H1 (cell line): ENCODE data around the gene SLAMF1. TPM values are rescaled to one million over a fixed set of nuclear protein-coding genes. Genes with fewer than 3 reads are reported as not detected.
A peak's percentile ranks its signal among the peaks of the same experiment; 100 is the strongest.

Experiments used
- CTCF ChIA-PET: fragments of 300-600 bp; sonication (Branson Sonifier 250); formaldehyde crosslinking; loops from one replicate; lab custom pipeline; 2021; ENCODE audit not compliant: partially characterized antibody; lab: Charles Lee
- POLR2A ChIA-PET: fragments of 300-600 bp; sonication (Branson Sonifier 250); formaldehyde crosslinking; loops from one replicate; lab custom pipeline; 2021; ENCODE audit warnings: inconsistent platforms; ENCODE audit not compliant: partially characterized antibody; lab: Charles Lee
- DNase-seq, 2 experiments: peaks; one replicate each; pipeline versions ENCODE4 v3.0.0 to v3.0.0-alpha.2; 2010 to 2022; ENCODE audit warnings: low spot score in 2 of 2, low read depth in 1 of 2, mixed read lengths in 1 of 2
- FAIRE-seq: peaks from 2 replicates; lab custom pipeline; 2011; peaks lifted over from hg19 to GRCh38; lab: Jason Lieb, UNC
- H2AFZ ChIP-seq: 2 replicates; pipeline ENCODE4 v1.8.1; 2012; ENCODE audit warnings: low read length, inconsistent platforms
- H2AK5ac ChIP-seq: 2 replicates; pipeline ENCODE4 v1.6.1; 2013; ENCODE audit warnings: low read depth, low read length
- H2BK120ac ChIP-seq: replicated peaks from 2 replicates; pipeline ENCODE3; 2013; ENCODE audit warnings: low read depth, low read length, inconsistent platforms
- H2BK12ac ChIP-seq: 2 replicates; pipeline ENCODE4 v1.6.1; 2013; ENCODE audit warnings: low read depth, low read length
- H2BK15ac ChIP-seq: 2 replicates; pipeline ENCODE4 v1.6.1; 2013; ENCODE audit warnings: low read length
- H2BK20ac ChIP-seq: 2 replicates; pipeline ENCODE4 v1.6.1; 2013; ENCODE audit warnings: low read length
- H2BK5ac ChIP-seq: 2 replicates; pipeline ENCODE4 v1.6.1; 2013; ENCODE audit warnings: low read depth, low read length
- H3K14ac ChIP-seq: 2 replicates; pipeline ENCODE4 v1.6.1; 2013; ENCODE audit warnings: inconsistent platforms; ENCODE audit not compliant: insufficient read length
- H3K18ac ChIP-seq: 2 replicates; pipeline ENCODE4 v1.6.1; 2013; ENCODE audit warnings: low read length; ENCODE audit errors: extremely low read depth
- H3K23ac ChIP-seq: 2 replicates; pipeline ENCODE4 v1.6.1; 2013; ENCODE audit warnings: inconsistent platforms; ENCODE audit not compliant: insufficient read length
- H3K23me2 ChIP-seq: 2 replicates; pipeline ENCODE4 v1.6.1; 2013; ENCODE audit warnings: low read depth, low read length
- H3K27ac ChIP-seq: 2 replicates; pipeline ENCODE4 v1.6.1; 2011; ENCODE audit warnings: low read depth, low read length, inconsistent platforms
- H3K27me3 ChIP-seq, 4 experiments: replicated peaks in 1 of 4; 1 replicate in 1 of 4; 2 replicates in 3 of 4; pipeline versions ENCODE4 v1.6.1 to v1.8.1; 2011 to 2013; ENCODE audit warnings: low read length in 3 of 4, mild to moderate bottlenecking in 3 of 4, inconsistent platforms in 2 of 4, mixed read lengths in 2 of 4, moderate library complexity in 1 of 4; ENCODE audit not compliant: control insufficient read depth in 3 of 4, insufficient read depth in 3 of 4; ENCODE audit errors: extremely low read depth in 1 of 4
- H3K36me3 ChIP-seq, 4 experiments: 2 replicates each; pipeline versions ENCODE4 v1.6.1 to v1.8.1; 2011 to 2013; ENCODE audit warnings: mild to moderate bottlenecking in 4 of 4, low read length in 3 of 4, moderate library complexity in 2 of 4, control low read depth in 1 of 4, inconsistent platforms in 1 of 4; ENCODE audit not compliant: insufficient read depth in 4 of 4, control insufficient read depth in 2 of 4
- H3K4ac ChIP-seq: replicated peaks from 2 replicates; pipeline ENCODE3; 2013; ENCODE audit warnings: low read length, low read depth, mixed read lengths, inconsistent platforms; ENCODE audit not compliant: insufficient read length
- H3K4me1 ChIP-seq, 4 experiments: replicated peaks in 1 of 4; 1 replicate in 1 of 4; 2 replicates in 3 of 4; pipeline versions ENCODE4 v1.6.1 to v1.8.1; 2011 to 2013; ENCODE audit warnings: low read length in 3 of 4, inconsistent platforms in 2 of 4, mixed read lengths in 1 of 4; ENCODE audit not compliant: insufficient read depth in 4 of 4, control insufficient read depth in 3 of 4
- H3K4me2 ChIP-seq, 2 experiments: 2 replicates each; pipeline versions ENCODE4 v1.6.1 to v1.8.1; 2011 to 2013; ENCODE audit warnings: low read depth in 2 of 2, low read length in 2 of 2, control low read depth in 1 of 2, inconsistent platforms in 1 of 2, mild to moderate bottlenecking in 1 of 2; ENCODE audit not compliant: insufficient read depth in 1 of 2
- H3K4me3 ChIP-seq, 4 experiments: fragments of 200-600, 300-600 bp in 1 of 4; sonication (generic), shearing (Covaris generic), sonication (Bioruptor Twin) in 1 of 4; 2 replicates each; pipeline versions ENCODE4 v1.5.1 to v1.8.1; 2011 to 2016; ENCODE audit warnings: low read length in 4 of 4, low read depth in 3 of 4, control low read depth in 2 of 4, inconsistent platforms in 2 of 4, mild to moderate bottlenecking in 2 of 4, mixed read lengths in 1 of 4, moderate library complexity in 1 of 4; ENCODE audit not compliant: insufficient read depth in 2 of 4; ENCODE audit errors: extremely low read depth in 1 of 4
- H3K56ac ChIP-seq: replicated peaks from 2 replicates; pipeline ENCODE3; 2013; ENCODE audit warnings: low read depth, mild to moderate bottlenecking, mixed read lengths, low read length, inconsistent platforms; ENCODE audit not compliant: insufficient read length
- H3K79me1 ChIP-seq: 2 replicates; pipeline ENCODE4 v1.6.1; 2013; ENCODE audit warnings: low read depth, low read length, control low read depth
- H3K79me2 ChIP-seq, 2 experiments: 2 replicates each; pipeline versions ENCODE4 v1.6.1 to v1.8.1; 2012 to 2013; ENCODE audit warnings: low read length in 2 of 2, mild to moderate bottlenecking in 2 of 2, inconsistent platforms in 1 of 2; ENCODE audit not compliant: insufficient read depth in 2 of 2, control insufficient read depth in 1 of 2
- H3K9ac ChIP-seq, 4 experiments: replicated peaks in 1 of 4; 1 replicate in 1 of 4; 2 replicates in 3 of 4; pipeline versions ENCODE4 v1.6.1 to v1.8.1; 2011 to 2013; ENCODE audit warnings: low read depth in 3 of 4, low read length in 3 of 4, control low read depth in 2 of 4, mild to moderate bottlenecking in 2 of 4, moderate library complexity in 2 of 4, inconsistent platforms in 1 of 4; ENCODE audit errors: extremely low read depth in 1 of 4
- H3K9me3 ChIP-seq, 2 experiments: 2 replicates each; pipeline versions ENCODE4 v1.6.1 to v1.8.1; 2012 to 2013; ENCODE audit warnings: mild to moderate bottlenecking in 2 of 2, moderate library complexity in 2 of 2, control low read depth in 1 of 2, inconsistent platforms in 1 of 2, low read depth in 1 of 2, low read length in 1 of 2, mixed read lengths in 1 of 2; ENCODE audit not compliant: insufficient read depth in 2 of 2
- H4K20me1 ChIP-seq, 2 experiments: replicated peaks in 1 of 2; 2 replicates each; pipeline versions ENCODE3 to v1.8.1; 2011 to 2013; ENCODE audit warnings: inconsistent platforms in 2 of 2, low read length in 2 of 2, mild to moderate bottlenecking in 1 of 2; ENCODE audit not compliant: insufficient read depth in 2 of 2, control insufficient read depth in 1 of 2
- H4K5ac ChIP-seq: 2 replicates; pipeline ENCODE4 v1.6.1; 2013; ENCODE audit warnings: low read length, low read depth, mixed read lengths, inconsistent platforms; ENCODE audit not compliant: insufficient read length
- H4K8ac ChIP-seq: 2 replicates; pipeline ENCODE4 v1.8.0; 2013; ENCODE audit warnings: mild to moderate bottlenecking, moderate library complexity, low read length, inconsistent platforms; ENCODE audit not compliant: insufficient read depth; ENCODE audit errors: extremely low read depth
- H4K91ac ChIP-seq: replicated peaks from 2 replicates; pipeline ENCODE3; 2013; ENCODE audit warnings: low read length, mixed read lengths, inconsistent platforms; ENCODE audit not compliant: insufficient read length
- BRCA1 ChIP-seq: IDR thresholded peaks from 2 replicates; pipeline ENCODE4 v1.6.1; 2012; ENCODE audit warnings: low read depth, low read length, improper control_type of control experiment
- GABPA ChIP-seq: IDR thresholded peaks from 2 replicates; pipeline ENCODE4 v1.6.1; 2011; ENCODE audit warnings: mild to moderate bottlenecking, low read length, moderate library complexity, borderline replicate concordance; ENCODE audit not compliant: insufficient read depth
- HDAC2 ChIP-seq, 2 experiments: fragments of 300-600 bp in 1 of 2; sonication (generic) in 1 of 2; IDR thresholded peaks; 2 replicates each; pipeline ENCODE4 v1.6.1; 2011 to 2012; ENCODE audit warnings: low read depth in 2 of 2, low read length in 2 of 2, mild to moderate bottlenecking in 2 of 2, moderate library complexity in 2 of 2, borderline replicate concordance in 1 of 2, inconsistent platforms in 1 of 2
- PHF8 ChIP-seq: fragments of 200-600 bp; sonication (generic); conservative IDR thresholded peaks from 2 replicates; pipeline ENCODE4 v1.7.1; 2012; ENCODE audit warnings: low read depth, mild to moderate bottlenecking, inconsistent platforms, low read length, moderate library complexity
- POLR2AphosphoS5 ChIP-seq: IDR thresholded peaks from 2 replicates; pipeline ENCODE4 v1.6.1; 2011; ENCODE audit warnings: low read depth, low read length
- RFX5 ChIP-seq: IDR thresholded peaks from 2 replicates; pipeline ENCODE4 v1.6.1; 2011; ENCODE audit warnings: low read depth, low read length, improper control_type of control experiment, borderline replicate concordance
- RXRA ChIP-seq: IDR thresholded peaks from 2 replicates; pipeline ENCODE4 v1.6.1; 2011; ENCODE audit warnings: low read depth, mild to moderate bottlenecking, low read length, moderate library complexity; ENCODE audit not compliant: insufficient read depth
- TCF12 ChIP-seq: IDR thresholded peaks from 2 replicates; pipeline ENCODE4 v1.6.1; 2011; ENCODE audit warnings: low read depth, mild to moderate bottlenecking, low read length
- WGBS, 2 experiments: shearing (Covaris generic) in 1 of 2; methylation state at CpG; one replicate each; pipeline versions ENCODE4 v1.1.6 to v1.1.7; 2013 to 2015; ENCODE audit warnings: low lambda C conversion rate in 2 of 2, mixed read lengths in 2 of 2, inconsistent platforms in 1 of 2, low coverage in 1 of 2, missing lambda C conversion rate in 1 of 2; ENCODE audit not compliant: insufficient replicate concordance in 2 of 2, insufficient coverage in 1 of 2, insufficient read length in 1 of 2; ENCODE audit errors: extremely low coverage in 1 of 2, missing lambda C conversion rate in 1 of 2; 5-methylcytosine and 5-hydroxymethylcytosine counted together
- polyA plus RNA-seq, 7 experiments: library from polyadenylated mRNA; depleted of rRNA in 3 of 7; stranded (reverse) in 5 of 7; unstranded in 2 of 7; fragments of >200 nt in 5 of 7; fragments of 200-250 nt in 2 of 7; gene quantifications; 1 replicate in 5 of 7; 2 replicates in 1 of 7; 4 replicates in 1 of 7; pipeline versions ENCODE4 v1.2.1 to v1.2.3, GENCODE V29; 2011 to 2013; ENCODE audit warnings: missing spikeins in 2 of 7, mixed read lengths in 2 of 7
- total RNA-seq: library from RNA; stranded (reverse); fragmentation: NEBNext Ultra II Directional; extraction: Animal tissue kit (Norgen Biotek cat#: 25700); gene quantifications from 2 replicates; pipeline ENCODE4 v1.2.1, GENCODE V29; 2021

SLAMF1 gene
- total and polyA plus RNA-seq, 2 of the 8 experiments (the other 6 are each of a cell fraction or from before 2014, with no cell fraction given): not detected

- Histone ChIP-seq H2AFZ (no peak overlapping the region), H3K4ac (no peak overlapping the region), H3K4me2 (no peak overlapping the region), H4K91ac (no peak overlapping the region), H3K23me2 (no peaks in the 10 kb centered on the region), H3K79me2 (no peaks in the 10 kb centered on the region), H2BK5ac (no peak overlapping the region), H4K5ac (no peak overlapping the region), H3K14ac (no peak overlapping the region), H2BK120ac (no peak overlapping the region), H2BK15ac (no peak overlapping the region), H3K36me3 (no peaks in the 10 kb centered on the region), H3K23ac (no peak overlapping the region), H3K4me3 (no peak overlapping the region), H3K56ac (no peak overlapping the region), H3K79me1 (no peaks in the 10 kb centered on the region), H3K27me3 (peaks cover 0 to 3% (median 0%) of the 10 kb centered on the region in 4 experiments; a peak in 1 of 7 replicates), H2BK20ac (no peak overlapping the region), H3K18ac (no peak overlapping the region), H2AK5ac (no peak overlapping the region), H3K4me1 (peaks cover 0 to under 1% (median 0%) of the 10 kb centered on the region in 4 experiments; a peak in 1 of 7 replicates), H3K9me3 (no peaks in the 10 kb centered on the region), H4K20me1 (no peaks in the 10 kb centered on the region), H4K8ac (no peak overlapping the region), H2BK12ac (peak overlapping the region; percentile 9; the same call in 1 of the 2 replicates), H3K27ac (no peak overlapping the region), H3K9ac (no peak overlapping the region)
- FAIRE-seq (no peak), DNase-seq (no peak)
- ChIA-PET POLR2A (interaction anchor here (1.1 kb wide), 1 partner anchor 374 kb away, joined by 3 read pairs; the partner anchor contains the start of gene F11R), CTCF (interaction anchor here (1.5 to 2.1 kb wide), 2 partner anchors 14 to 29 kb away, joined by 3 to 8 read pairs; no protein-coding TSS in a partner anchor)
- WGBS, 2 experiments: 79% methylated on average over 1 of the region's 1 CpG; no CpG with 5 or more reads in 1 of the 2 experiments
- TF ChIP-seq RFX5 (no peak), BRCA1 (no peak), TCF12 (no peak), PHF8 (no peak), GABPA (no peak), POLR2AphosphoS5 (no peak), HDAC2 (IDR thresholded peaks at IDR 0.05; ENCODE audit: borderline replicate concordance in 1 of 2, low read depth in 2 of 2, low read length in 2 of 2) (no peak), RXRA (no peak)
Observed at GRCh38 chr1:160646180-160646579, 664 bp downstream of the SLAMF1 start.
